T-cell (primary cell): ENCODE data around the gene DMBT1. TPM values are rescaled to one million over a fixed set of nuclear protein-coding genes. Genes with fewer than 3 reads are reported as not detected.

Experiments used
- ATAC-seq, 4 experiments: fragments of 200-7000 bp in 3 of 4; fragments of 150-1000 bp in 1 of 4; cut with Tn5 transposase; replicated peaks in 1 of 4; 1 replicate in 3 of 4; 2 replicates in 1 of 4; pipeline ENCODE4 v1.10.0; 2021; ENCODE audit warnings: moderate library complexity in 3 of 4, mild to moderate bottlenecking in 2 of 4, moderate number of reproducible peaks in 1 of 4
- CTCF ChIA-PET, 2 donors: fragments of 300-600 bp; sonication (Branson Sonifier 250); formaldehyde crosslinking; loops; one replicate each; lab custom pipeline; 2022; ENCODE audit warnings: antibody characterized with exemption in 2 of 2; lab: Charles Lee
- POLR2A ChIA-PET, 2 donors: fragments of 300-600 bp; sonication (Branson Sonifier 250); formaldehyde crosslinking; loops; one replicate each; lab custom pipeline; 2022; ENCODE audit warnings: antibody characterized with exemption in 2 of 2; lab: Charles Lee
- DNase-seq, 35 experiments: peaks; one replicate each; pipeline versions ENCODE4 v3.0.0 to v3.0.0-alpha.2; 2013 to 2023
- H3K27ac ChIP-seq: one replicate; pipeline ENCODE4 v1.5.1; 2013; ENCODE audit warnings: low read length
- H3K27me3 ChIP-seq, 2 experiments: replicated peaks in 1 of 2; 1 replicate in 1 of 2; 2 replicates in 1 of 2; pipeline versions ENCODE4 v1.6.1 to v1.7.0; 2013; ENCODE audit warnings: low read length in 1 of 2, mixed read lengths in 1 of 2; ENCODE audit not compliant: control insufficient read depth in 2 of 2, insufficient read depth in 2 of 2; ENCODE audit errors: extremely low read depth in 1 of 2
- H3K36me3 ChIP-seq, 2 donors: 1 replicate in 1 of 2; 2 replicates in 1 of 2; pipeline versions ENCODE4 v1.6.1 to v1.7.0; 2013; ENCODE audit warnings: low read length in 1 of 2; ENCODE audit not compliant: control insufficient read depth in 2 of 2, insufficient read depth in 1 of 2; ENCODE audit errors: extremely low read depth in 1 of 2
- H3K4me1 ChIP-seq, 2 experiments: 1 replicate in 1 of 2; 2 replicates in 1 of 2; pipeline versions ENCODE4 v1.6.1 to v1.7.0; 2013; ENCODE audit warnings: low read length in 2 of 2, mixed read lengths in 1 of 2; ENCODE audit not compliant: insufficient read depth in 2 of 2, control insufficient read depth in 1 of 2; ENCODE audit errors: extremely low read depth in 1 of 2
- H3K4me3 ChIP-seq, 2 donors: 1 replicate in 1 of 2; 2 replicates in 1 of 2; pipeline versions ENCODE4 v1.5.1 to v1.7.0; 2013; ENCODE audit warnings: mild to moderate bottlenecking in 2 of 2, low read length in 1 of 2, moderate library complexity in 1 of 2; ENCODE audit not compliant: control insufficient read depth in 1 of 2; ENCODE audit errors: extremely low read depth in 1 of 2
- H3K9me3 ChIP-seq: 2 replicates; pipeline ENCODE4 v1.7.0; 2013
- H3K27ac Mint-ChIP-seq, 2 donors: one replicate each; pipeline ENCODE4 v1.8.0; 2020 to 2021; ENCODE audit warnings: mild to moderate bottlenecking in 2 of 2, mixed read lengths in 2 of 2
- H3K27me3 Mint-ChIP-seq, 2 donors: one replicate each; pipeline ENCODE4 v1.8.0; 2021 to 2022; ENCODE audit warnings: mixed read lengths in 2 of 2
- H3K36me3 Mint-ChIP-seq: one replicate; pipeline ENCODE4 v1.8.0; 2021; ENCODE audit warnings: mixed read lengths
- H3K4me1 Mint-ChIP-seq, 3 donors: one replicate each; pipeline ENCODE4 v1.8.0; 2020 to 2022; ENCODE audit warnings: mixed read lengths in 3 of 3, mild to moderate bottlenecking in 1 of 3
- H3K4me3 Mint-ChIP-seq, 3 donors: one replicate each; pipeline ENCODE4 v1.8.0; 2020 to 2022; ENCODE audit warnings: mild to moderate bottlenecking in 3 of 3, mixed read lengths in 3 of 3, moderate library complexity in 3 of 3
- H3K9me3 Mint-ChIP-seq, 3 donors: one replicate each; pipeline ENCODE4 v1.8.0; 2020 to 2022; ENCODE audit warnings: mixed read lengths in 3 of 3
- WGBS: methylation state at CpG from one replicate; pipeline ENCODE4 v1.1.5; 2013; ENCODE audit warnings: missing lambda C conversion rate; ENCODE audit not compliant: insufficient coverage; 5-methylcytosine and 5-hydroxymethylcytosine counted together
- total RNA-seq, 35 experiments: library from RNA in 6 of 35; stranded (reverse) in 6 of 35; fragments of 120-200 nt in 1 of 35; gene quantifications; one replicate each; pipeline versions ENCODE4 v1.2.1 to v1.2.4 and lab custom pipeline; 2013 to 2026

DMBT1 gene
- total RNA-seq, 5 donors from 2014 or later (not counting 1 experiment from before 2014, with no cell fraction given): 0.10 to 0.18 (median 0.13) TPM; not detected in 2

DNA sequence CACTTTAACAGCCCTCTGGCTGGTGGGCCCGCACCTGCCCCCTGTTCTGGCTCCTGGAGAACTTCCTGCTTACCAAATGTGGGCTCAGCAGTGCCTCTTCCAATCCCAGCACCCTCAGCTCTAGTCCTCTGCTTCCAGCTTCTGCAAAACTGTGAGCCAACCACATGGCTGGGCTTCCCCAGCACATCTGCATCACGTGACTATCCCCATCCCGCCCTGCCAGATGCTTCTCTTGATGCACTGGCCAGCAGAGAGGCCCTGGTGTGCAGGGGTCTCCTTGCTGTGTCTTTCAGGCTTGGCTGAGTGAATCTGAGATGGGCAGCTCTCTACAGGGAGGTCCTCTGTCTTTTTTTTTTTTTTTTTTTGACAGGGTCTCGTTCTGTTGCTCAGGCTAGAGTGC lies 43.8 kb upstream of the DMBT1 start:
- Histone ChIP-seq H3K4me1 (peaks cover 0 to 36% of the 10 kb centered on the region in 2 experiments), H3K36me3 (no peaks in the 10 kb centered on the region), H3K27me3 (peaks cover 0 to 7% of the 10 kb centered on the region in 2 experiments), H3K27ac (no peak overlapping the region), H3K4me3 (no peak overlapping the region), H3K9me3 (no peaks in the 10 kb centered on the region)
- ATAC-seq (no peak), DNase-seq (no peak)
- peaks cover 20 to 45% (median 36%) of the 10 kb centered on the region in 3 donors for H3K4me1 Mint-ChIP-seq
- no peaks in the 10 kb centered on the region for H3K36me3 Mint-ChIP-seq
- H3K27me3 Mint-ChIP-seq: no peaks in the 10 kb centered on the region
- ChIA-PET CTCF (interaction anchor here in 1 of 2 donors (1.5 kb wide), 1 partner anchor 48 kb away, joined by 4 read pairs; no protein-coding TSS in a partner anchor), POLR2A (interaction anchor here in 1 of 2 donors (0.6 kb wide), 2 partner anchors 24 to 256 kb away, joined by 4 to 5 read pairs; no protein-coding TSS in a partner anchor)
- H3K27ac Mint-ChIP-seq: peak overlapping the region in 1 of 2 donors; percentile 13
- H3K4me3 Mint-ChIP-seq: peak overlapping the region in 2 of 3 donors; percentile 27 to 28
- H3K9me3 Mint-ChIP-seq: no peaks in the 10 kb centered on the region
- WGBS: 42% methylated on average over 3 of the region's 4 CpGs

DNA sequence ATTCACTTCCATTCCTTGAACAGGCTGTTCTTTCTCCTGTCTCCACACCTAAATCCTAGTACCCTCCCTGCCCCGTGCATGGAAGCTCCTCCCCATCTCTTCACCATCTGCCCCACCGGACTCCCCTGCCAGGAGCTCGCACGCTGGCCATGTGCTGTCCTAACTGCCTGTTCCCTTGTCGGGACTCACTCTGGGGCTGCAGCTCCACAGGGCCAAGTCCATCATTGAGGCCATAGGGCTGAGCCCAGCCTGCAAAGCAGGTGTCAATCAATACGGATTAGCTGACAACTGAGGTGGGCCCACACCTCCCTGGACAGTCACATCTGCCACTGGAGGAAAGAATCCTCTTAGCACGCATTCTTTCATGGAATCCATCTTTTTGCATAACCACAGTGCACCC lies 41.4 kb upstream of the DMBT1 start:
- no peak overlapping the region for H3K4me3 Mint-ChIP-seq
- no peak overlapping the region for H3K27ac Mint-ChIP-seq
- ChIA-PET CTCF (no interaction called here), POLR2A (no interaction called here)
- no peak for DNase-seq
- Histone ChIP-seq H3K36me3 (no peaks in the 10 kb centered on the region), H3K4me3 (no peak overlapping the region), H3K27ac (no peak overlapping the region), H3K27me3 (peaks cover 0 to 7% of the 10 kb centered on the region in 2 experiments), H3K9me3 (no peaks in the 10 kb centered on the region), H3K4me1 (peaks cover 0 to 30% of the 10 kb centered on the region in 2 experiments)
- peaks cover 0 to 4% of the 10 kb centered on the region in 2 donors for H3K27me3 Mint-ChIP-seq
- WGBS: 93% methylated on average over 6 of the region's 7 CpGs
- ATAC-seq: no peak
- no peaks in the 10 kb centered on the region for H3K9me3 Mint-ChIP-seq
- no peaks in the 10 kb centered on the region for H3K36me3 Mint-ChIP-seq
- H3K4me1 Mint-ChIP-seq: peaks cover 20 to 35% (median 28%) of the 10 kb centered on the region in 3 donors

DNA sequence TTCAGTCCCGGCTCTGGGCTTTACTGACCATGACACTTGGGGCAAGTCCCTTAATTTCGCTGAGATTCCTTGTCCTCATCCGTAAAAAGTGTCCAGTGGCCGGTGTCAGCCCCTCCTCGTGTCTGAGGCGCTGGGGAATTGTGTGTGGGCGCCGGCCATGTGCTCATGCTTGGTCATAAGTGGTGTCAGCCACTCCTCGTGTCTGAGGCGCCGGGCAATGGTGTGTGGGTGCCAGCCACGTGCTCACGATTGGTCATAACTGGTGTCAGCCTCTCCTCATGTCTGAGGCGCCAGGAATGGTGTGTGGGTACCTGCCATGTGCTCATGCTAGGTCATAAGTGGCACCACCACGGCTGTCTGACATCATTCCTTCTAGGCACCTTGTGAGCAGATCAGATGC lies 40.7 kb upstream of the DMBT1 start:
- H3K9me3 ChIP-seq: no peaks in the 10 kb centered on the region
- H3K9me3 Mint-ChIP-seq: no peaks in the 10 kb centered on the region
- POLR2A ChIA-PET: no interaction called here
- no peak overlapping the region for H3K4me3 Mint-ChIP-seq
- CTCF ChIA-PET: no interaction called here
- H3K27me3 ChIP-seq: peaks cover 0 to 7% of the 10 kb centered on the region in 2 experiments
- H3K36me3 ChIP-seq: no peaks in the 10 kb centered on the region
- H3K27ac Mint-ChIP-seq: no peak overlapping the region
- peaks cover 20 to 29% (median 24%) of the 10 kb centered on the region in 3 donors for H3K4me1 Mint-ChIP-seq
- H3K4me1 ChIP-seq: peaks cover 0 to 26% of the 10 kb centered on the region in 2 experiments
- H3K4me3 ChIP-seq: no peak overlapping the region
- WGBS: 77% methylated on average over 14 of the region's 15 CpGs
- no peak overlapping the region for H3K27ac ChIP-seq
- DNase-seq: no peak
- H3K36me3 Mint-ChIP-seq: no peaks in the 10 kb centered on the region
- H3K27me3 Mint-ChIP-seq: peaks cover 0 to 4% of the 10 kb centered on the region in 2 donors
- no peak for ATAC-seq

DNA sequence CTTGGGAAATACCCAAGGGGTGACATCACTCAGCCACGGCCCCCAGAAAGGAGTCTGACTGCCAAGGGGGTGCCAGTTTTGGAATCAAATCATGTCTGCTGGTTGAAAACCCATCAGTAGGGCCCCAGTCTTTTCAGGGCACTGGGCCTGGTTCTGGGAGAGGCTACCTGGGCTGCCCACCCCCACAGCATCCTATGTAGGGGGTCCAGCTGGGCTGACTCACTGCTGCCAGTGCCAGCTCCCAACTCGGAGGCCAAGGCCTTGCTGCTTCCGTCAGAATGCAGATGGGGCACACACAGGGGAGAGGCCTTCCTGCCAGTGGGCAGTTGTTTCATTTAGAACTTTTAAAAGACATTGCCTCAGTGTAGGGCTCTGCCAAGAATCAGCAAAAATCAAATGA lies 39.5 kb upstream of the DMBT1 start:
- peaks cover 13 to 17% (median 14%) of the 10 kb centered on the region in 3 donors for H3K4me1 Mint-ChIP-seq
- no peaks in the 10 kb centered on the region for H3K36me3 ChIP-seq
- 80% methylated on average over 3 of the region's 3 CpGs for WGBS
- ChIA-PET CTCF (interaction anchor here in 1 of 2 donors (0.5 kb wide), 2 partner anchors 9 to 17 kb away, joined by 4 read pairs; no protein-coding TSS in a partner anchor), POLR2A (no interaction called here)
- H3K27me3 Mint-ChIP-seq: peaks cover 0 to 4% of the 10 kb centered on the region in 2 donors
- no peak overlapping the region for H3K4me3 Mint-ChIP-seq
- H3K27ac Mint-ChIP-seq: no peak overlapping the region
- H3K27ac ChIP-seq: no peak overlapping the region
- no peak for ATAC-seq
- no peaks in the 10 kb centered on the region for H3K36me3 Mint-ChIP-seq
- DNase-seq: no peak
- no peaks in the 10 kb centered on the region for H3K9me3 Mint-ChIP-seq
- H3K9me3 ChIP-seq: no peaks in the 10 kb centered on the region
- H3K27me3 ChIP-seq: peaks cover 0 to 7% of the 10 kb centered on the region in 2 experiments
- no peak overlapping the region for H3K4me3 ChIP-seq
- peaks cover 0 to 15% of the 10 kb centered on the region in 2 experiments for H3K4me1 ChIP-seq

DNA sequence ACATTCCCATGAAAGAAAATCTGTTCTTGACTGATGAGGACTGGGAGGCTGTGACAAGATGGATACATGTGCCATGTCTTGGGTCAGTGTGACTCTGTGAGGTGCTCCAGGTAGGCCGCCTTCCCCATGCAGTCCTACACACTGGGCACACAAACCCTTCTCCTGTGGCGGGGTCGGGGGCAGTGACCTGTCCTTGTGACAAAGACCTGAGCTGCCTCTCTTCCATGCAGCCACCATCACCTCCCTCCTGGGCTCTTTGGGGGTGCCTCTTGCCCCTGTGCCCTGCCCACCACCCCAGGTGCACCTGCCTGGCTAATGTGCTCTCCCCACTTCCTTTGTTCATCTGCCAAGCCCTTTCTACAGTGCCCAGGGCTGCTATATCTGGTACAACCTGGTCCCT lies 35.7 kb upstream of the DMBT1 start:
- Histone ChIP-seq H3K4me1 (no peaks in the 10 kb centered on the region), H3K27ac (no peak overlapping the region), H3K9me3 (no peaks in the 10 kb centered on the region), H3K4me3 (no peak overlapping the region), H3K36me3 (no peaks in the 10 kb centered on the region), H3K27me3 (peaks cover 0 to 4% of the 10 kb centered on the region in 2 experiments)
- 100% methylated on average over 2 of the region's 3 CpGs for WGBS
- no peaks in the 10 kb centered on the region for H3K36me3 Mint-ChIP-seq
- no peaks in the 10 kb centered on the region for H3K4me1 Mint-ChIP-seq
- ATAC-seq: no peak
- DNase-seq: no peak
- no peak overlapping the region for H3K27ac Mint-ChIP-seq
- CTCF ChIA-PET: no interaction called here
- POLR2A ChIA-PET: interaction anchor here in 1 of 2 donors (0.6 kb wide), 1 partner anchor 1202 kb away, joined by 3 read pairs; no protein-coding TSS in a partner anchor
- no peaks in the 10 kb centered on the region for H3K9me3 Mint-ChIP-seq
- H3K4me3 Mint-ChIP-seq: no peak overlapping the region
- peaks cover 0 to 4% of the 10 kb centered on the region in 2 donors for H3K27me3 Mint-ChIP-seq

DNA sequence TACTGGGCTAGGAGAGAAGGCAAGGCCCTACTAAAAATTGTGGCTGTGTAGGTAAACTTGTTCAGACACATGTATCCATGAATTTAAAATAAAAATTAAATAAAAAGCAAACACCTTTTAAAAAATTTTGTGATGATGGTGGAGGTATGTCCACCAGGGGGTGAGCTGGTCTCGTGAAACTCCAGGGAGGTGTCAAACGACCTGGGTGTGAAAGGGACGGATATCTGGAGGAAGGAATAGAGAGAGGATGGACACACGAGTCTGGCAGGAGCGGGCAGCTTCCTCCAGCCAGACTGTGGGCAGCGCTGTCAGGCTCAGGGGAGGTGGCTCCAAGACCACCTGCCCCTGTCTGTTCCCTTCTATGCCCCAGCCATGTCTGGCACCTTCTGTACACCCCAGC lies 34.8 kb upstream of the DMBT1 start:
- DNase-seq: peak in 4 of 35 experiments; percentile 7 to 50 (median 10)
- ChIA-PET CTCF (no interaction called here), POLR2A (no interaction called here)
- no peaks in the 10 kb centered on the region for H3K36me3 Mint-ChIP-seq
- Histone ChIP-seq H3K9me3 (no peaks in the 10 kb centered on the region), H3K36me3 (no peaks in the 10 kb centered on the region), H3K4me1 (peaks cover 0 to 3% of the 10 kb centered on the region in 2 experiments), H3K27ac (no peak overlapping the region), H3K4me3 (no peak overlapping the region), H3K27me3 (peaks cover 0 to 10% of the 10 kb centered on the region in 2 experiments)
- no peaks in the 10 kb centered on the region for H3K9me3 Mint-ChIP-seq
- H3K27ac Mint-ChIP-seq: no peak overlapping the region
- WGBS: 8% methylated on average over 4 of the region's 6 CpGs
- no peak overlapping the region for H3K4me3 Mint-ChIP-seq
- no peaks in the 10 kb centered on the region for H3K4me1 Mint-ChIP-seq
- H3K27me3 Mint-ChIP-seq: peaks cover 1 to 8% of the 10 kb centered on the region in 2 donors
- no peak for ATAC-seq
